HUES48 (cell line): ENCODE data around the gene TBCCD1.

ENCODE experiments used
- H3K27ac ChIP-seq: one replicate; pipeline ENCODE4 v1.7.0; 2013; ENCODE audit warnings: low read depth, low read length, inconsistent platforms
- H3K27me3 ChIP-seq: 2 replicates; pipeline ENCODE4 v1.6.1; 2013; ENCODE audit warnings: mild to moderate bottlenecking, low read length; ENCODE audit not compliant: control insufficient read depth, insufficient read depth
- H3K36me3 ChIP-seq: 2 replicates; pipeline ENCODE4 v1.6.1; 2013; ENCODE audit warnings: low read length; ENCODE audit not compliant: control insufficient read depth, insufficient read depth
- H3K4me1 ChIP-seq: 2 replicates; pipeline ENCODE4 v1.6.1; 2013; ENCODE audit warnings: mild to moderate bottlenecking, low read length; ENCODE audit not compliant: control insufficient read depth, insufficient read depth
- H3K4me3 ChIP-seq: 2 replicates; pipeline ENCODE4 v1.5.1; 2013; ENCODE audit warnings: mild to moderate bottlenecking, low read depth, low read length
- H3K9ac ChIP-seq: 2 replicates; pipeline ENCODE4 v1.6.1; 2013; ENCODE audit warnings: mild to moderate bottlenecking, low read depth, low read length, moderate library complexity
- H3K9me3 ChIP-seq: 2 replicates; pipeline ENCODE4 v1.6.1; 2013; ENCODE audit warnings: low read length; ENCODE audit not compliant: control insufficient read depth, insufficient read depth

TBCCD1 gene

GRCh38 chr3:186605561-186606545, 38.7 kb upstream of the TBCCD1 start:
- Histone ChIP-seq H3K27me3 (no peaks in the 10 kb centered on the region), H3K9ac (no peak overlapping the region), H3K27ac (no peak overlapping the region), H3K9me3 (no peaks in the 10 kb centered on the region), H3K4me3 (no peak overlapping the region), H3K4me1 (no peaks in the 10 kb centered on the region), H3K36me3 (no peaks in the 10 kb centered on the region)

- Histone ChIP-seq H3K9me3 (no peaks in the 10 kb centered on the region), H3K4me1 (no peaks in the 10 kb centered on the region), H3K4me3 (no peak overlapping the region), H3K27me3 (no peaks in the 10 kb centered on the region), H3K9ac (no peak overlapping the region), H3K36me3 (no peaks in the 10 kb centered on the region), H3K27ac (no peak overlapping the region)
These were observed 37.9 kb upstream of the TBCCD1 start for GRCh38 chr3:186605078-186605477.

GRCh38 chr3:186603159-186603558, 36.0 kb upstream of the TBCCD1 start:
- H3K4me3 ChIP-seq: no peak overlapping the region
- no peaks in the 10 kb centered on the region for H3K36me3 ChIP-seq
- no peaks in the 10 kb centered on the region for H3K27me3 ChIP-seq
- no peaks in the 10 kb centered on the region for H3K4me1 ChIP-seq
- H3K27ac ChIP-seq: no peak overlapping the region
- no peak overlapping the region for H3K9ac ChIP-seq
- no peaks in the 10 kb centered on the region for H3K9me3 ChIP-seq

GRCh38 chr3:186600896-186601295, 33.8 kb upstream of the TBCCD1 start:
- Histone ChIP-seq H3K27me3 (no peaks in the 10 kb centered on the region), H3K4me1 (peaks cover 4% of the 10 kb centered on the region), H3K9ac (no peak overlapping the region), H3K4me3 (no peak overlapping the region), H3K9me3 (no peaks in the 10 kb centered on the region), H3K36me3 (no peaks in the 10 kb centered on the region), H3K27ac (no peak overlapping the region)

GRCh38 chr3:186599785-186600166, 32.6 kb upstream of the TBCCD1 start:
- H3K4me3 ChIP-seq: no peak overlapping the region
- no peaks in the 10 kb centered on the region for H3K36me3 ChIP-seq
- no peak overlapping the region for H3K27ac ChIP-seq
- H3K27me3 ChIP-seq: no peaks in the 10 kb centered on the region
- no peak overlapping the region for H3K9ac ChIP-seq
- no peaks in the 10 kb centered on the region for H3K9me3 ChIP-seq
- H3K4me1 ChIP-seq: peaks cover 4% of the 10 kb centered on the region

- no peak overlapping the region for H3K9ac ChIP-seq
- no peak overlapping the region for H3K4me3 ChIP-seq
- H3K27me3 ChIP-seq: no peaks in the 10 kb centered on the region
- peaks cover 4% of the 10 kb centered on the region for H3K4me1 ChIP-seq
- no peaks in the 10 kb centered on the region for H3K36me3 ChIP-seq
- H3K27ac ChIP-seq: no peak overlapping the region
- no peaks in the 10 kb centered on the region for H3K9me3 ChIP-seq
These were observed 32.1 kb upstream of the TBCCD1 start for GRCh38 chr3:186599142-186599784.

GRCh38 chr3:186598794-186599141, 31.6 kb upstream of the TBCCD1 start:
- H3K9me3 ChIP-seq: no peaks in the 10 kb centered on the region
- H3K9ac ChIP-seq: no peak overlapping the region
- H3K27me3 ChIP-seq: no peaks in the 10 kb centered on the region
- H3K4me1 ChIP-seq: peaks cover 4% of the 10 kb centered on the region
- no peak overlapping the region for H3K27ac ChIP-seq
- H3K4me3 ChIP-seq: no peak overlapping the region
- no peaks in the 10 kb centered on the region for H3K36me3 ChIP-seq

- H3K4me3 ChIP-seq: no peak overlapping the region
- H3K27me3 ChIP-seq: no peaks in the 10 kb centered on the region
- no peaks in the 10 kb centered on the region for H3K9me3 ChIP-seq
- H3K27ac ChIP-seq: no peak overlapping the region
- H3K9ac ChIP-seq: no peak overlapping the region
- peaks cover 4% of the 10 kb centered on the region for H3K4me1 ChIP-seq
- H3K36me3 ChIP-seq: no peaks in the 10 kb centered on the region
These were observed 31.1 kb upstream of the TBCCD1 start for GRCh38 chr3:186598108-186598784.

GRCh38 chr3:186596568-186597287, 29.6 kb upstream of the TBCCD1 start:
- no peak overlapping the region for H3K4me3 ChIP-seq
- no peaks in the 10 kb centered on the region for H3K27me3 ChIP-seq
- H3K27ac ChIP-seq: no peak overlapping the region
- no peaks in the 10 kb centered on the region for H3K36me3 ChIP-seq
- H3K4me1 ChIP-seq: peaks cover 4% of the 10 kb centered on the region
- H3K9me3 ChIP-seq: no peaks in the 10 kb centered on the region
- no peak overlapping the region for H3K9ac ChIP-seq

GRCh38 chr3:186594591-186595113, 27.5 kb upstream of the TBCCD1 start:
- no peak overlapping the region for H3K27ac ChIP-seq
- no peak overlapping the region for H3K4me3 ChIP-seq
- no peaks in the 10 kb centered on the region for H3K36me3 ChIP-seq
- H3K4me1 ChIP-seq: peaks cover 4% of the 10 kb centered on the region
- H3K9me3 ChIP-seq: no peaks in the 10 kb centered on the region
- H3K9ac ChIP-seq: no peak overlapping the region
- H3K27me3 ChIP-seq: no peaks in the 10 kb centered on the region
